Stimulated activated CD4-positive, alpha-beta T cell treated with anti-CD3 and anti-CD28 coated beads, Interleukin-15, amount 100 ng/mL, for 1 hour (primary cell): ENCODE results near the gene NEU2.

ENCODE experiments used
- DNase-seq, 2 donors: peaks; one replicate each; pipeline ENCODE4 v3.0.0-alpha.2; 2020; ENCODE audit warnings: low read depth in 1 of 2, low spot score in 1 of 2

The NEU2 gene

GRCh38 chr2:233032551-233033320, at the start of gene NEU2:
NEU2 (plus strand) TSS chr2:233032672; CDS start chr2:233032672, 0 bp downstream.
- no peak for DNase-seq

GRCh38 chr2:232982926-232983668, 49.4 kb upstream of the NEU2 start:
- no peak for DNase-seq

- DNase-seq, result no peak
Measured at GRCh38 chr2:232983669-232984140, 48.8 kb upstream of the NEU2 start.

- DNase-seq, result no peak
Measured at GRCh38 chr2:232984451-232985207, 47.8 kb upstream of the NEU2 start.

GRCh38 chr2:232986155-232986554, 46.3 kb upstream of the NEU2 start:
- DNase-seq, result no peak

- no peak for DNase-seq
Measured at GRCh38 chr2:232993231-232993821, 39.1 kb upstream of the NEU2 start.

GRCh38 chr2:232994446-232994845, 38.0 kb upstream of the NEU2 start:
- no peak for DNase-seq

GRCh38 chr2:232997749-232998665, 34.5 kb upstream of the NEU2 start:
- DNase-seq, result no peak

GRCh38 chr2:232998666-232998985, 33.8 kb upstream of the NEU2 start:
- DNase-seq, result no peak

- DNase-seq, result no peak
Measured at GRCh38 chr2:232999354-232999753, 33.1 kb upstream of the NEU2 start.

GRCh38 chr2:233000886-233001750, 31.4 kb upstream of the NEU2 start:
- DNase-seq, result no peak

- no peak for DNase-seq
Measured at GRCh38 chr2:233002829-233003657, 29.4 kb upstream of the NEU2 start.

GRCh38 chr2:233003658-233004555, 28.6 kb upstream of the NEU2 start:
- no peak for DNase-seq

- no peak for DNase-seq
Measured at GRCh38 chr2:233005096-233005495, 27.4 kb upstream of the NEU2 start.

GRCh38 chr2:233006648-233007047, 25.8 kb upstream of the NEU2 start:
- no peak for DNase-seq

GRCh38 chr2:233007270-233007669, 25.2 kb upstream of the NEU2 start:
- no peak for DNase-seq

- no peak for DNase-seq
Measured at GRCh38 chr2:233007739-233008138, 24.7 kb upstream of the NEU2 start.

- no peak for DNase-seq
Measured at GRCh38 chr2:233009661-233010060, 22.8 kb upstream of the NEU2 start.
